ENCODE results near the gene TARP.

DNA sequence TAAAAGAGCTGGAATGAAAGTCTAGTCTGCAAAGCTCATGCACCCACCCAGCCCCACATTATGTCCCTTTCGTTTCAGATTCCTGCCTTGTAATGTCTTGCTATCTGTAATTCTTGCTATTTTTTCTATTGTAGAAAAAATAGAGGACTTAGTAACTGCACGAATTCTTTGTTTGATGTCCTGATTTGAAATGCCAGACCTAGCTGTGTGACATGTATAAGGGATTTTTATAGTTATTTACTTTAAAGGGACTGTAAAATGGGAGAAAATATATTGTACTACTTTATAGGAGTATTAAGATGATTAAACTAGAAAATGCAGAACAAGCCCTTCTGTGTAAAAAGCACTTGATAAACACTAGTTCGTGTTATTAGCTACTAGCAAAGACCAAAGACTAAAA, 32.4 kb downstream of the TARP start:
- TF ChIP-seq, protein P1, sequence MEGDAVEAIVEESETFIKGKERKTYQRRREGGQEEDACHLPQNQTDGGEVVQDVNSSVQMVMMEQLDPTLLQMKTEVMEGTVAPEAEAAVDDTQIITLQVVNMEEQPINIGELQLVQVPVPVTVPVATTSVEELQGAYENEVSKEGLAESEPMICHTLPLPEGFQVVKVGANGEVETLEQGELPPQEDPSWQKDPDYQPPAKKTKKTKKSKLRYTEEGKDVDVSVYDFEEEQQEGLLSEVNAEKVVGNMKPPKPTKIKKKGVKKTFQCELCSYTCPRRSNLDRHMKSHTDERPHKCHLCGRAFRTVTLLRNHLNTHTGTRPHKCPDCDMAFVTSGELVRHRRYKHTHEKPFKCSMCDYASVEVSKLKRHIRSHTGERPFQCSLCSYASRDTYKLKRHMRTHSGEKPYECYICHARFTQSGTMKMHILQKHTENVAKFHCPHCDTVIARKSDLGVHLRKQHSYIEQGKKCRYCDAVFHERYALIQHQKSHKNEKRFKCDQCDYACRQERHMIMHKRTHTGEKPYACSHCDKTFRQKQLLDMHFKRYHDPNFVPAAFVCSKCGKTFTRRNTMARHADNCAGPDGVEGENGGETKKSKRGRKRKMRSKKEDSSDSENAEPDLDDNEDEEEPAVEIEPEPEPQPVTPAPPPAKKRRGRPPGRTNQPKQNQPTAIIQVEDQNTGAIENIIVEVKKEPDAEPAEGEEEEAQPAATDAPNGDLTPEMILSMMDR (IDR thresholded peaks at IDR 0.05; ENCODE audit: low read depth, low read length, missing input control): no peak
- TF ChIP-seq TAF1 (conservative IDR thresholded peaks at IDR 0.05) (no peak), EGR1 (IDR thresholded peaks at IDR 0.05; ENCODE audit: low read depth in 2 of 2) (no peak), FOXA1 (IDR thresholded peaks at IDR 0.05) (no peak), RAD21 (IDR thresholded peaks at IDR 0.05) (no peak), GABPA (IDR thresholded peaks at IDR 0.05 in 1 of 2, conservative IDR thresholded peaks at IDR 0.05 in 1 of 2) (no peak), JUND (IDR thresholded peaks at IDR 0.05) (no peak)
- TF ChIP-seq, protein P2, sequence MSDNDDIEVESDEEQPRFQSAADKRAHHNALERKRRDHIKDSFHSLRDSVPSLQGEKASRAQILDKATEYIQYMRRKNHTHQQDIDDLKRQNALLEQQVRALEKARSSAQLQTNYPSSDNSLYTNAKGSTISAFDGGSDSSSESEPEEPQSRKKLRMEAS (IDR thresholded peaks at IDR 0.05): no peak
